Sigmoid colon (tissue), 7 donors: ENCODE results near the gene AP5B1. TPM values are rescaled to one million over a fixed set of nuclear protein-coding genes. Genes with fewer than 3 reads are reported as not detected.
"Not testable (repeated sequence)": the region's sequence is repeated elsewhere in the genome, so short reads cannot be mapped to it uniquely, and the experiment has no call there.

Experiments
- DNase-seq: peaks from one replicate; pipeline ENCODE4 v3.0.0-alpha.2; 2019
- H3K27ac ChIP-seq, 4 donors: fragments of 200-600 bp; sonication (generic); one replicate each; pipeline ENCODE4 v1.5.1; 2016 to 2019; ENCODE audit warnings: mild to moderate bottlenecking in 1 of 4
- H3K27me3 ChIP-seq, 3 donors: fragments of 200-600 bp; sonication (generic); one replicate each; pipeline ENCODE4 v1.5.1; 2019; ENCODE audit warnings: mild to moderate bottlenecking in 1 of 3
- H3K36me3 ChIP-seq, 4 donors: fragments of 200-600 bp; sonication (generic); one replicate each; pipeline ENCODE4 v1.5.1; 2016 to 2019
- H3K4me1 ChIP-seq, 4 donors: fragments of 200-600 bp; sonication (generic); one replicate each; pipeline ENCODE4 v1.5.1; 2017 to 2019
- H3K4me3 ChIP-seq, 4 donors: fragments of 200-600 bp; sonication (generic); one replicate each; pipeline ENCODE4 v1.5.1; 2017 to 2019; ENCODE audit warnings: mild to moderate bottlenecking in 2 of 4, moderate library complexity in 1 of 4
- H3K9me3 ChIP-seq, 4 donors: fragments of 200-600 bp in 3 of 4; sonication (generic) in 3 of 4; one replicate each; pipeline versions ENCODE4 v1.5.1 to v1.6.1; 2013 to 2019
- CTCF ChIP-seq, 4 experiments: fragments of 450-650 bp in 3 of 4; fragments of 200-600 bp in 1 of 4; IDR thresholded peaks; one replicate each; pipeline ENCODE4 v1.5.1; 2016 to 2019; ENCODE audit warnings: antibody characterized with exemption in 4 of 4, mild to moderate bottlenecking in 3 of 4, moderate library complexity in 2 of 4
- EP300 ChIP-seq, 4 donors: sonication (generic); formaldehyde crosslinking; IDR thresholded peaks; one replicate each; pipeline ENCODE4 v1.6.1; 2017; ENCODE audit warnings: antibody characterized with exemption in 4 of 4
- POLR2A ChIP-seq, 2 donors: fragments of 450-650 bp; IDR thresholded peaks; one replicate each; pipeline ENCODE4 v1.6.1; 2016; ENCODE audit warnings: antibody characterized with exemption in 2 of 2, mild to moderate bottlenecking in 2 of 2, moderate library complexity in 2 of 2
- POLR2AphosphoS5 ChIP-seq, 4 donors: sonication (generic); formaldehyde crosslinking; IDR thresholded peaks; one replicate each; pipeline ENCODE4 v1.6.1; 2017; ENCODE audit warnings: antibody characterized with exemption in 4 of 4
- WGBS, 2 donors: extraction: QIAGEN DNeasy Blood & Tissue Kit; methylation state at CpG; one replicate each; pipeline ENCODE4 v1.1.7; 2013; 5-methylcytosine and 5-hydroxymethylcytosine counted together
- intact Hi-C: fragments of 100-400 bp; cut with DNase I; formaldehyde crosslinking; loops from one replicate; pipeline ENCODE4 v1.15.1; 2023
- polyA plus RNA-seq, 3 donors: library from polyadenylated mRNA; stranded (reverse); fragments of 200-250 nt; gene quantifications; one replicate each; pipeline ENCODE4 v1.2.3, GENCODE V29; 2013
- total RNA-seq, 4 donors: library from RNA; depleted of rRNA; stranded (reverse); fragments of >200 nt; gene quantifications; one replicate each; pipeline ENCODE4 v1.1.0, GENCODE V29; 2016
- donor health status: healthy with polysubstance abuse.
- donor health status: Bipolar disorder and iron deficiency.
- donor health status: healthy.

Gene AP5B1
- total and polyA plus RNA-seq, 7 donors: 6.6 to 14.6 (median 9.0) TPM

- TF ChIP-seq CTCF (IDR thresholded peaks at IDR 0.05) (no peak), POLR2AphosphoS5 (IDR thresholded peaks at IDR 0.05) (no peak), EP300 (IDR thresholded peaks at IDR 0.05) (no peak), POLR2A (IDR thresholded peaks at IDR 0.05) (no peak)
- Histone ChIP-seq H3K36me3 (no peaks in the 10 kb centered on the region), H3K4me3 (no peak overlapping the region), H3K9me3 (no peaks in the 10 kb centered on the region), H3K27ac (no peak overlapping the region), H3K4me1 (no peaks in the 10 kb centered on the region), H3K27me3 (no peaks in the 10 kb centered on the region)
- 19 to 40% methylated on average over 7 of the region's 7 CpGs for WGBS, 2 donors
- no peak for DNase-seq
- intact Hi-C loops: no loop called here
Observed at GRCh38 chr11:65766535-65766934, 14.2 kb downstream of the AP5B1 start.

GRCh38 chr11:65764434-65764833 lies 16.3 kb downstream of the AP5B1 start:
- Histone ChIP-seq H3K27me3 (no peaks in the 10 kb centered on the region), H3K9me3 (no peaks in the 10 kb centered on the region), H3K27ac (no peak overlapping the region), H3K4me1 (no peaks in the 10 kb centered on the region), H3K4me3 (no peak overlapping the region), H3K36me3 (no peaks in the 10 kb centered on the region)
- intact Hi-C loops: no loop called here
- DNase-seq: no peak
- TF ChIP-seq POLR2AphosphoS5 (IDR thresholded peaks at IDR 0.05): no peak
- 13 to 63% methylated on average over 5 of the region's 5 CpGs for WGBS, 2 donors

- H3K9me3 ChIP-seq, H3K4me3 ChIP-seq, H3K4me1 ChIP-seq, intact Hi-C loops, H3K27ac ChIP-seq, H3K27me3 ChIP-seq, DNase-seq, H3K36me3 ChIP-seq: not testable (repeated sequence)
- WGBS, 2 donors: 90 to 93% methylated on average over 22 to 29 of the region's 29 CpGs
Observed at GRCh38 chr11:65762816-65763215, 18.0 kb downstream of the AP5B1 start.

- H3K27me3 ChIP-seq, intact Hi-C loops, H3K4me1 ChIP-seq, DNase-seq, H3K27ac ChIP-seq, H3K9me3 ChIP-seq, H3K36me3 ChIP-seq, H3K4me3 ChIP-seq: not testable (repeated sequence)
- WGBS, 2 donors: 48 to 77% methylated on average over 5 of the region's 5 CpGs
Observed at GRCh38 chr11:65762169-65762568, 18.6 kb downstream of the AP5B1 start.

GRCh38 chr11:65745049-65745448 lies 35.7 kb downstream of the AP5B1 start:
- no peak overlapping the region for H3K4me3 ChIP-seq
- H3K36me3 ChIP-seq: no peaks in the 10 kb centered on the region
- WGBS, 2 donors: 94 to 95% methylated on average over 17 of the region's 17 CpGs
- no peak for TF ChIP-seq POLR2A (IDR thresholded peaks at IDR 0.05)
- no peak for TF ChIP-seq POLR2AphosphoS5 (IDR thresholded peaks at IDR 0.05)
- no peak for TF ChIP-seq CTCF (IDR thresholded peaks at IDR 0.05)
- no peak for TF ChIP-seq EP300 (IDR thresholded peaks at IDR 0.05)
- no peaks in the 10 kb centered on the region for H3K4me1 ChIP-seq
- H3K27ac ChIP-seq: no peak overlapping the region
- peaks cover 0 to 5% (median 0%) of the 10 kb centered on the region in 3 donors for H3K27me3 ChIP-seq
- no peaks in the 10 kb centered on the region for H3K9me3 ChIP-seq
- DNase-seq: no peak
- intact Hi-C loops: no loop called here

- no peaks in the 10 kb centered on the region for H3K9me3 ChIP-seq
- H3K27me3 ChIP-seq: peaks cover 0 to 5% (median 0%) of the 10 kb centered on the region in 3 donors
- TF ChIP-seq CTCF (IDR thresholded peaks at IDR 0.05): no peak
- TF ChIP-seq POLR2A (IDR thresholded peaks at IDR 0.05): no peak
- no peak for TF ChIP-seq POLR2AphosphoS5 (IDR thresholded peaks at IDR 0.05)
- no peak for TF ChIP-seq EP300 (IDR thresholded peaks at IDR 0.05)
- H3K27ac ChIP-seq: no peak overlapping the region
- no peak for DNase-seq
- no peak overlapping the region for H3K4me3 ChIP-seq
- no peaks in the 10 kb centered on the region for H3K4me1 ChIP-seq
- no peaks in the 10 kb centered on the region for H3K36me3 ChIP-seq
- WGBS, 2 donors: 78 to 87% methylated on average over 8 of the region's 8 CpGs
- intact Hi-C loops: no loop called here
Observed at GRCh38 chr11:65744699-65745042, 36.1 kb downstream of the AP5B1 start.
